Osteoblast (primary cell): Measurements from ENCODE around the gene PCCA. TPM values are rescaled to one million over a fixed set of nuclear protein-coding genes. Genes with fewer than 3 reads are reported as not detected.
A peak's percentile ranks its signal among the peaks of the same experiment; 100 is the strongest.

Source experiments
- DNase-seq: peaks from one replicate; pipeline ENCODE4 v3.0.0; 2011; ENCODE audit warnings: low spot score, mixed read lengths; ENCODE audit not compliant: insufficient read length; ENCODE audit errors: missing footprints
- H2AFZ ChIP-seq: 2 replicates; pipeline ENCODE4 v1.6.0; 2011; ENCODE audit warnings: mild to moderate bottlenecking, low read length
- H3K27ac ChIP-seq: 2 replicates; pipeline ENCODE4 v1.5.1; 2011; ENCODE audit warnings: mild to moderate bottlenecking, low read depth, low read length, moderate library complexity
- H3K27me3 ChIP-seq: 2 replicates; pipeline ENCODE4 v1.6.0; 2012; ENCODE audit warnings: mild to moderate bottlenecking, control low read depth, inconsistent platforms, low read length, moderate library complexity; ENCODE audit not compliant: insufficient read depth
- H3K36me3 ChIP-seq: 2 replicates; pipeline ENCODE4 v1.5.1; 2011; ENCODE audit warnings: mild to moderate bottlenecking, low read length, control low read depth, moderate library complexity; ENCODE audit not compliant: insufficient read depth
- H3K4me1 ChIP-seq: 2 replicates; pipeline ENCODE4 v1.5.1; 2011; ENCODE audit warnings: mild to moderate bottlenecking, low read length, control low read depth, moderate library complexity; ENCODE audit not compliant: insufficient read depth
- H3K4me2 ChIP-seq: 2 replicates; pipeline ENCODE4 v1.6.0; 2011; ENCODE audit warnings: mild to moderate bottlenecking, low read length; ENCODE audit not compliant: insufficient read depth
- H3K4me3 ChIP-seq: fragments of 200-600 bp; sonication (generic); 3 replicates; pipeline ENCODE4 v1.5.1; 2012; ENCODE audit warnings: mild to moderate bottlenecking, low read length, inconsistent platforms; ENCODE audit not compliant: insufficient read depth
- H3K79me2 ChIP-seq: 2 replicates; pipeline ENCODE4 v1.6.0; 2012; ENCODE audit warnings: mild to moderate bottlenecking, low read length, control low read depth, inconsistent platforms; ENCODE audit not compliant: insufficient read depth
- H3K9me3 ChIP-seq: 2 replicates; pipeline ENCODE4 v1.5.1; 2011; ENCODE audit warnings: low read depth, low read length, control low read depth
- H4K20me1 ChIP-seq: 2 replicates; pipeline ENCODE4 v1.6.0; 2012; ENCODE audit warnings: mild to moderate bottlenecking, low read length, control low read depth; ENCODE audit not compliant: insufficient read depth
- CTCF ChIP-seq: IDR thresholded peaks from 2 replicates; pipeline ENCODE4 v1.5.1; 2011; ENCODE audit warnings: mild to moderate bottlenecking, low read depth, low read length, moderate library complexity; ENCODE audit errors: extremely low read depth
- total RNA-seq: library from RNA; depleted of rRNA; stranded (reverse); fragments of >200 nt; gene quantifications from 2 replicates; pipeline ENCODE4 v1.2.3, GENCODE V29; 2012

Gene PCCA
- total RNA-seq, 1 donor, result 40.5 TPM

GRCh38 chr13:100124265-100124664 lies 35.4 kb downstream of the PCCA start:
- Histone ChIP-seq H3K4me1 (peaks cover 7% of the 10 kb centered on the region), H3K4me3 (no peak overlapping the region), H3K27ac (peak overlapping the region; percentile 29), H3K36me3 (no peaks in the 10 kb centered on the region), H3K79me2 (no peaks in the 10 kb centered on the region), H3K4me2 (no peak overlapping the region), H4K20me1 (no peaks in the 10 kb centered on the region), H3K9me3 (no peaks in the 10 kb centered on the region), H3K27me3 (no peaks in the 10 kb centered on the region), H2AFZ (peak overlapping the region; percentile 17)
- peak; percentile 43 for DNase-seq
- TF ChIP-seq CTCF, result no peak

- Histone ChIP-seq H3K36me3 (no peaks in the 10 kb centered on the region), H4K20me1 (no peaks in the 10 kb centered on the region), H2AFZ (no peak overlapping the region), H3K9me3 (no peaks in the 10 kb centered on the region), H3K4me1 (peaks cover 17% of the 10 kb centered on the region), H3K27ac (no peak overlapping the region), H3K4me2 (no peak overlapping the region), H3K79me2 (no peaks in the 10 kb centered on the region), H3K27me3 (no peaks in the 10 kb centered on the region), H3K4me3 (no peak overlapping the region)
- TF ChIP-seq CTCF, result no peak
- DNase-seq, result no peak
Measured at GRCh38 chr13:100125946-100126345, 37.1 kb downstream of the PCCA start.

GRCh38 chr13:100128373-100128772 lies 39.5 kb downstream of the PCCA start:
- H2AFZ ChIP-seq, result no peak overlapping the region
- no peaks in the 10 kb centered on the region for H3K79me2 ChIP-seq
- peaks cover 26% of the 10 kb centered on the region for H3K4me1 ChIP-seq
- H3K4me2 ChIP-seq, result no peak overlapping the region
- no peak for DNase-seq
- no peaks in the 10 kb centered on the region for H3K36me3 ChIP-seq
- H4K20me1 ChIP-seq, result no peaks in the 10 kb centered on the region
- TF ChIP-seq CTCF, result no peak
- no peak overlapping the region for H3K4me3 ChIP-seq
- no peak overlapping the region for H3K27ac ChIP-seq
- H3K27me3 ChIP-seq, result no peaks in the 10 kb centered on the region
- no peaks in the 10 kb centered on the region for H3K9me3 ChIP-seq

GRCh38 chr13:100128838-100129237 lies 39.9 kb downstream of the PCCA start:
- H4K20me1 ChIP-seq, result no peaks in the 10 kb centered on the region
- no peak for TF ChIP-seq CTCF
- no peaks in the 10 kb centered on the region for H3K36me3 ChIP-seq
- no peak overlapping the region for H3K27ac ChIP-seq
- H3K27me3 ChIP-seq, result no peaks in the 10 kb centered on the region
- H2AFZ ChIP-seq, result no peak overlapping the region
- no peak overlapping the region for H3K4me3 ChIP-seq
- peaks cover 25% of the 10 kb centered on the region for H3K4me1 ChIP-seq
- no peak for DNase-seq
- no peaks in the 10 kb centered on the region for H3K79me2 ChIP-seq
- no peak overlapping the region for H3K4me2 ChIP-seq
- H3K9me3 ChIP-seq, result no peaks in the 10 kb centered on the region
